HG03097 (cell line): ENCODE results near the gene SND1.

Experiments
- ATAC-seq: cut with Tn5 transposase; IDR thresholded peaks from one replicate; pipeline ENCODE4 v1.9.1; 2021; ENCODE audit not compliant: unreplicated experiment, low FRiP score

SND1 gene

GRCh38 chr7:127718340-127718679 is 66.3 kb downstream of the SND1 start:
- ATAC-seq, result no peak

GRCh38 chr7:127726476-127726875 is 74.5 kb downstream of the SND1 start:
- no peak for ATAC-seq

GRCh38 chr7:127730658-127731276 is 78.8 kb downstream of the SND1 start:
- ATAC-seq, result no peak

- no peak for ATAC-seq
Measured at GRCh38 chr7:127731431-127732080, 79.6 kb downstream of the SND1 start.

GRCh38 chr7:127732306-127732705 is 80.3 kb downstream of the SND1 start:
- ATAC-seq, result no peak

- ATAC-seq, result no peak
Measured at GRCh38 chr7:127733986-127734385, 82.0 kb downstream of the SND1 start.

GRCh38 chr7:127736511-127736910 is 84.5 kb downstream of the SND1 start:
- no peak for ATAC-seq

- ATAC-seq, result no peak
Measured at GRCh38 chr7:127738859-127739258, 86.9 kb downstream of the SND1 start.

GRCh38 chr7:127741764-127742375 is 89.9 kb downstream of the SND1 start:
- no peak for ATAC-seq

- peak; percentile 50 for ATAC-seq
Measured at GRCh38 chr7:127745445-127745844, 93.5 kb downstream of the SND1 start.

- no peak for ATAC-seq
Measured at GRCh38 chr7:127751062-127751461, 99.1 kb downstream of the SND1 start.

- no peak for ATAC-seq
Measured at GRCh38 chr7:127751490-127752448, 99.8 kb downstream of the SND1 start.

- ATAC-seq, result no peak
Measured at GRCh38 chr7:127752829-127753228, 100.8 kb downstream of the SND1 start.

- ATAC-seq, result no peak
Measured at GRCh38 chr7:127754457-127754856, 102.5 kb downstream of the SND1 start.

- ATAC-seq, result no peak
Measured at GRCh38 chr7:127755521-127755920, 103.5 kb downstream of the SND1 start.

GRCh38 chr7:127755965-127756364 is 104.0 kb downstream of the SND1 start:
- no peak for ATAC-seq

- no peak for ATAC-seq
Measured at GRCh38 chr7:127758105-127758504, 106.1 kb downstream of the SND1 start.

GRCh38 chr7:127758845-127759244 is 106.9 kb downstream of the SND1 start:
- no peak for ATAC-seq

- ATAC-seq, result no peak
Measured at GRCh38 chr7:127759945-127760421, 108.0 kb downstream of the SND1 start.

- ATAC-seq, result no peak
Measured at GRCh38 chr7:127760436-127761031, 108.5 kb downstream of the SND1 start.

- no peak for ATAC-seq
Measured at GRCh38 chr7:127761196-127761595, 109.2 kb downstream of the SND1 start.
